ENCODE data around the gene CEACAM19. TPM values are rescaled to one million over a fixed set of nuclear protein-coding genes. Genes with fewer than 3 reads are reported as not detected.

CEACAM19 gene
- total and polyA plus RNA-seq, 2 of the 4 experiments (the other 2 are of a cell fraction), result 0.72 to 9.3 TPM

DNA sequence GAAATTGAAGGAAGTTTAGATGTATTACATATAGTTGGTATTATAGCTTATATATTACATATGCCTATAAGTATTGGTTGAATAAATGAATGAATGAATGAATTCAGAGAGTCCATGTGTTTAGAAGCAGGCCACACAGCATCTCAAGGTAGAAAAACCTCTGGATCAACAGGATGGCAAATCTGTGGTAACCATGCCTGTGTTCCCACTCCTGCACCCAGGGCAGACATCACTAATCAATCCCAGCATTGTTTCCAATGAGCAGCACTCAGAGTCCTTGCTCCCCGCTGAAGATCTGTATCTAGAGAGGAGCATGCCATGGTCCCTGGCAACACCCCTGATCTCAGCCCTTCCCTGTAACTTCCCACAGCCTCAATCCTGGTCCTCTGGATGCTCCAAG is 944 bp downstream of the CEACAM19 start:
- Histone ChIP-seq H3K9me1 (ENCODE audit: insufficient read depth, low read length) (peaks cover 11% of the 10 kb centered on the region), H2BK15ac (ENCODE audit: low read depth, low read length) (no peak overlapping the region), H2BK20ac (ENCODE audit: low read depth, low read length) (no peak overlapping the region), H2BK120ac (ENCODE audit: low read depth, low read length) (no peak overlapping the region), H3K9me3 (ENCODE audit: control insufficient read depth, insufficient read depth, low read length) (0 out of 2 replicates have a peak, but pooled peaks cover 2% of the 10 kb centered on the region), H3K23ac (ENCODE audit: low read depth, low read length) (no peak overlapping the region), H3K27me3 (ENCODE audit: control insufficient read depth, insufficient read depth, low read length) (no peaks in the 10 kb centered on the region), H2AFZ (replicated peaks; ENCODE audit: low read length, poor library complexity) (no peak overlapping the region), H4K91ac (ENCODE audit: insufficient read depth, low read depth, low read length) (no peak overlapping the region), H3K4me2 (ENCODE audit: low read depth, low read length) (no peak overlapping the region), H3K56ac (ENCODE audit: extremely low read depth, insufficient read depth, low read length) (no peak overlapping the region), H2BK5ac (ENCODE audit: low read depth, low read length, poor library complexity, severe bottlenecking) (no peak overlapping the region), H3K4me1 (ENCODE audit: control insufficient read depth, insufficient read depth, low read length) (peaks cover 3% of the 10 kb centered on the region), H4K20me1 (ENCODE audit: insufficient read depth, low read length) (no peaks in the 10 kb centered on the region), H3K79me1 (ENCODE audit: low read depth in 1 of 2, low read length in 2 of 2) (no peaks in the 10 kb centered on the region), H3K14ac (replicated peaks; ENCODE audit: low read depth, low read length) (no peak overlapping the region), H3K27ac (ENCODE audit: insufficient read depth, low read length) (no peak overlapping the region), H4K8ac (ENCODE audit: low read depth in 2 of 2, low read length in 2 of 2) (no peak overlapping the region), H3K4ac (ENCODE audit: low read depth, low read length) (no peak overlapping the region), H2AK5ac (ENCODE audit: low read depth, low read length) (no peak overlapping the region), H3K9ac (ENCODE audit: low read depth, low read length) (no peak overlapping the region), H4K5ac (ENCODE audit: low read depth, low read length) (no peak overlapping the region), H2AK9ac (replicated peaks; ENCODE audit: low read depth, low read length, poor library complexity) (peak overlapping the region; percentile 58), H3K36me3 (ENCODE audit: control insufficient read depth, insufficient read depth, low read length) (peaks cover 7% of the 10 kb centered on the region; the same call in 1 of the 2 replicates), H3K4me3 (ENCODE audit: insufficient read depth, low read depth, low read length) (no peak overlapping the region), H3K18ac (ENCODE audit: low read depth, low read length) (no peak overlapping the region)
- DNase-seq, result no peak
- no CpG with 5 or more reads among the region's 1 CpG for WGBS, 2 experiments (ENCODE audit: extremely low coverage in 2 of 2, insufficient read length in 1 of 2)
- TF ChIP-seq CEBPB (IDR thresholded peaks at IDR 0.05; ENCODE audit: low read depth, low read length) (no peak), MAZ (IDR thresholded peaks at IDR 0.05; ENCODE audit: borderline replicate concordance, low read depth, low read length) (no peak), NFE2L2 (IDR thresholded peaks at IDR 0.05; ENCODE audit: low read depth, low read length) (no peak), CHD1 (IDR thresholded peaks at IDR 0.05; ENCODE audit: low read depth, low read length) (no peak), RFX5 (IDR thresholded peaks at IDR 0.05; ENCODE audit: low read depth, low read length) (no peak), MXI1 (IDR thresholded peaks at IDR 0.05; ENCODE audit: borderline replicate concordance, low read depth, low read length) (no peak), BHLHE40 (IDR thresholded peaks at IDR 0.05; ENCODE audit: low read depth, low read length) (no peak), MAFK (IDR thresholded peaks at IDR 0.05; ENCODE audit: low read depth, low read length) (no peak), RCOR1 (IDR thresholded peaks at IDR 0.05; ENCODE audit: insufficient replicate concordance, low read length) (no peak), RAD21 (IDR thresholded peaks at IDR 0.05; ENCODE audit: low read length) (no peak), FOS (IDR thresholded peaks at IDR 0.05; ENCODE audit: low read depth, low read length) (no peak), SMC3 (IDR thresholded peaks at IDR 0.05; ENCODE audit: low read depth, low read length) (no peak), POLR2A (IDR thresholded peaks at IDR 0.05; ENCODE audit: low read depth, low read length) (no peak)
- TF ChIP-seq, protein P1, sequence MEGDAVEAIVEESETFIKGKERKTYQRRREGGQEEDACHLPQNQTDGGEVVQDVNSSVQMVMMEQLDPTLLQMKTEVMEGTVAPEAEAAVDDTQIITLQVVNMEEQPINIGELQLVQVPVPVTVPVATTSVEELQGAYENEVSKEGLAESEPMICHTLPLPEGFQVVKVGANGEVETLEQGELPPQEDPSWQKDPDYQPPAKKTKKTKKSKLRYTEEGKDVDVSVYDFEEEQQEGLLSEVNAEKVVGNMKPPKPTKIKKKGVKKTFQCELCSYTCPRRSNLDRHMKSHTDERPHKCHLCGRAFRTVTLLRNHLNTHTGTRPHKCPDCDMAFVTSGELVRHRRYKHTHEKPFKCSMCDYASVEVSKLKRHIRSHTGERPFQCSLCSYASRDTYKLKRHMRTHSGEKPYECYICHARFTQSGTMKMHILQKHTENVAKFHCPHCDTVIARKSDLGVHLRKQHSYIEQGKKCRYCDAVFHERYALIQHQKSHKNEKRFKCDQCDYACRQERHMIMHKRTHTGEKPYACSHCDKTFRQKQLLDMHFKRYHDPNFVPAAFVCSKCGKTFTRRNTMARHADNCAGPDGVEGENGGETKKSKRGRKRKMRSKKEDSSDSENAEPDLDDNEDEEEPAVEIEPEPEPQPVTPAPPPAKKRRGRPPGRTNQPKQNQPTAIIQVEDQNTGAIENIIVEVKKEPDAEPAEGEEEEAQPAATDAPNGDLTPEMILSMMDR (conservative IDR thresholded peaks at IDR 0.05; ENCODE audit: low read depth, low read length), result no peak
- TF ChIP-seq, protein P2, sequence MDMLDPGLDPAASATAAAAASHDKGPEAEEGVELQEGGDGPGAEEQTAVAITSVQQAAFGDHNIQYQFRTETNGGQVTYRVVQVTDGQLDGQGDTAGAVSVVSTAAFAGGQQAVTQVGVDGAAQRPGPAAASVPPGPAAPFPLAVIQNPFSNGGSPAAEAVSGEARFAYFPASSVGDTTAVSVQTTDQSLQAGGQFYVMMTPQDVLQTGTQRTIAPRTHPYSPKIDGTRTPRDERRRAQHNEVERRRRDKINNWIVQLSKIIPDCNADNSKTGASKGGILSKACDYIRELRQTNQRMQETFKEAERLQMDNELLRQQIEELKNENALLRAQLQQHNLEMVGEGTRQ (IDR thresholded peaks at IDR 0.05; ENCODE audit: low read depth, low read length), result no peak
- TF ChIP-seq, protein P3, sequence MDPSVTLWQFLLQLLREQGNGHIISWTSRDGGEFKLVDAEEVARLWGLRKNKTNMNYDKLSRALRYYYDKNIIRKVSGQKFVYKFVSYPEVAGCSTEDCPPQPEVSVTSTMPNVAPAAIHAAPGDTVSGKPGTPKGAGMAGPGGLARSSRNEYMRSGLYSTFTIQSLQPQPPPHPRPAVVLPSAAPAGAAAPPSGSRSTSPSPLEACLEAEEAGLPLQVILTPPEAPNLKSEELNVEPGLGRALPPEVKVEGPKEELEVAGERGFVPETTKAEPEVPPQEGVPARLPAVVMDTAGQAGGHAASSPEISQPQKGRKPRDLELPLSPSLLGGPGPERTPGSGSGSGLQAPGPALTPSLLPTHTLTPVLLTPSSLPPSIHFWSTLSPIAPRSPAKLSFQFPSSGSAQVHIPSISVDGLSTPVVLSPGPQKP (IDR thresholded peaks at IDR 0.05; ENCODE audit: borderline replicate concordance, low read depth, low read length), result no peak
- dilution Hi-C loops (cut with HindIII; ENCODE audit: low sequenced_read_pairs, unreplicated experiment), result no loop called here
- ATAC-seq (ENCODE audit: low read depth), result no peak
- intact Hi-C loops (cut with micrococcal nuclease), result no loop called here
- ChIA-PET POLR2A (ENCODE audit: unreplicated experiment) (no interaction called here), CTCF (no interaction called here)
- in situ Hi-C loops (cut with MboI; ENCODE audit: low sequenced_read_pairs), result no loop called here
- BruUV-seq (replicated peaks), result no TSS peak

Measured in IMR-90 (cell line).